ENCODE measurements around the gene PRSS2. TPM values are rescaled to one million over a fixed set of nuclear protein-coding genes. Genes with fewer than 3 reads are reported as not detected.

Gene PRSS2
- total RNA-seq, 2 donors from 2014 or later: 105 TPM; not detected in 1

DNA sequence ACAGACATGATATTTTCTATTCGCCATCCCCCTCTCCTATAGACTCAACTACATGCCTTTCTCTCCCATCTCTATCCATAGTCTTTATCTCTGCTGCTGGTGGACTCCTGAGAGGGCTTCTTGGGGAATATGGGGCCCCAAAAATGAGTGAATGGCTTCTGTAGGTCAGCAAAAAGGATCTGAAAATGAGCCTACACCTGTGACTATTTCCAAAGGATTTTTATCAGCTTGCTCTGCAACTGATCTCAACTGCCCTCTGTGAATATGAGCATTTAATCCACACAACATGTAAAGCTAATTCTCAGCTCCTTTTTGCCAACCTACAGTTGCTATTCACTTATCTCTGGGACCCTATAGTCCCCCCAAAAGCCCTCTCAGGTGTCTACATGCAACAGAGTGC lies 36.2 kb downstream of the PRSS2 start:
- H3K9ac ChIP-seq (ENCODE audit: low read depth in 2 of 2, low read length in 2 of 2): no peak overlapping the region
- H3K4me3 ChIP-seq: no peak overlapping the region
- no peaks in the 10 kb centered on the region for H3K36me3 ChIP-seq
- TF ChIP-seq, protein P1, sequence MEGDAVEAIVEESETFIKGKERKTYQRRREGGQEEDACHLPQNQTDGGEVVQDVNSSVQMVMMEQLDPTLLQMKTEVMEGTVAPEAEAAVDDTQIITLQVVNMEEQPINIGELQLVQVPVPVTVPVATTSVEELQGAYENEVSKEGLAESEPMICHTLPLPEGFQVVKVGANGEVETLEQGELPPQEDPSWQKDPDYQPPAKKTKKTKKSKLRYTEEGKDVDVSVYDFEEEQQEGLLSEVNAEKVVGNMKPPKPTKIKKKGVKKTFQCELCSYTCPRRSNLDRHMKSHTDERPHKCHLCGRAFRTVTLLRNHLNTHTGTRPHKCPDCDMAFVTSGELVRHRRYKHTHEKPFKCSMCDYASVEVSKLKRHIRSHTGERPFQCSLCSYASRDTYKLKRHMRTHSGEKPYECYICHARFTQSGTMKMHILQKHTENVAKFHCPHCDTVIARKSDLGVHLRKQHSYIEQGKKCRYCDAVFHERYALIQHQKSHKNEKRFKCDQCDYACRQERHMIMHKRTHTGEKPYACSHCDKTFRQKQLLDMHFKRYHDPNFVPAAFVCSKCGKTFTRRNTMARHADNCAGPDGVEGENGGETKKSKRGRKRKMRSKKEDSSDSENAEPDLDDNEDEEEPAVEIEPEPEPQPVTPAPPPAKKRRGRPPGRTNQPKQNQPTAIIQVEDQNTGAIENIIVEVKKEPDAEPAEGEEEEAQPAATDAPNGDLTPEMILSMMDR (IDR thresholded peaks at IDR 0.05): no peak
- H3K9me3 ChIP-seq: no peaks in the 10 kb centered on the region
- DNase-seq: no peak
- no peaks in the 10 kb centered on the region for H3K27me3 ChIP-seq
- H3K4me1 ChIP-seq: no peaks in the 10 kb centered on the region
- H3K27ac ChIP-seq: peak overlapping the region; percentile 63
- intact Hi-C loops (cut with DNase I): no loop called here

DNA sequence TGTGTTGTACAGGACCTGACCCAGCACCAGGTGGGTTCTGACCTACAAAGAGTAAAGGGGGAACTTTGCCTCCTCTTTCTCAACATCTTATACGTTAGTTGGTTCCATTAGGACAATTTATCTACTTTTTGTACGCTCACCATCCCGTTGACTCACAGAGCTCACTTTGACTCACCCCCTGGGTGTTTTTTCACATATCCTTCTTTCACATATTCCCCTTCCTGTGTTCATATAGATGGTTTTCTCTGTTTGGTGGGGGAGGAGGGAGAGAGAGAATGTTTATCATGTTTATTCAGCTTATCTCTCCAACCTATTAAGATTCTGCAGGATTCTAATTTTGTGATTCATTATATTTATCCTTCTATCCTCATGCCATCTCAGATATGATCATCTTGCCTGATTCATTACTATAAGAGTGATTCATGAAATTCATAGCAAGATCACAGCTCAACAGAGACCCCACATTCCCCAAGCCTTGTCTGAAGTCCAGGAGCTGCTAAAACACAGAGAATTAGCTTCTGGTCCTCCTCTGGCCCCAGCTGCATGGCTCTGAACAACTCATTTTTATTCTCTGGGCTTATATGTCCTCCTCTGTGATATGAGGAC lies 37.2 kb downstream of the PRSS2 start:
- peak overlapping the region; percentile 63 for H3K27ac ChIP-seq
- no peaks in the 10 kb centered on the region for H3K9me3 ChIP-seq
- TF ChIP-seq, protein P1 (IDR thresholded peaks at IDR 0.05): no peak
- no peaks in the 10 kb centered on the region for H3K27me3 ChIP-seq
- intact Hi-C loops (cut with DNase I): no loop called here
- H3K36me3 ChIP-seq: no peaks in the 10 kb centered on the region
- no peak for DNase-seq
- H3K4me3 ChIP-seq: no peak overlapping the region
- no peak overlapping the region for H3K9ac ChIP-seq (ENCODE audit: low read depth in 2 of 2, low read length in 2 of 2)
- H3K4me1 ChIP-seq: no peaks in the 10 kb centered on the region

DNA sequence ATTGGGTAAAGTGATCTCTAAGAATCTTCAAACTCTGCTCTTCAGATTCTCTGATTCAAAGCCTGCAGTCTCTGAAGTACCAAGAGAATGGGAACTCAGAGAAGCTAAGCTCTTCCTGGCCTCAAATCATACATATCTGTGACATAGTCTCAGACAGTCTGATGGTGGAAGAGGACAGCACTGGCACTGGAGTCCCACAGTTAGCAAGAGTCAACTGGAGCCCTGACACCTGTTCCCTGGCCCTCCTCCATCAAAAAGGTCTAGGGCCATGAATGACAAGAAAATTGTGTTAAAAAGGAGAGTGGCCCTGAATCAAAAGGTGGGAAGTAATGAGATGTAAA lies 37.7 kb downstream of the PRSS2 start:
- Histone ChIP-seq H3K4me3 (no peak overlapping the region), H3K36me3 (no peaks in the 10 kb centered on the region), H3K9ac (ENCODE audit: low read depth in 2 of 2, low read length in 2 of 2) (no peak overlapping the region), H3K4me1 (no peaks in the 10 kb centered on the region), H3K9me3 (no peaks in the 10 kb centered on the region), H3K27ac (peak overlapping the region; percentile 63), H3K27me3 (no peaks in the 10 kb centered on the region)
- TF ChIP-seq, protein P1 (IDR thresholded peaks at IDR 0.05): no peak
- no peak for DNase-seq
- intact Hi-C loops (cut with DNase I): no loop called here

DNA sequence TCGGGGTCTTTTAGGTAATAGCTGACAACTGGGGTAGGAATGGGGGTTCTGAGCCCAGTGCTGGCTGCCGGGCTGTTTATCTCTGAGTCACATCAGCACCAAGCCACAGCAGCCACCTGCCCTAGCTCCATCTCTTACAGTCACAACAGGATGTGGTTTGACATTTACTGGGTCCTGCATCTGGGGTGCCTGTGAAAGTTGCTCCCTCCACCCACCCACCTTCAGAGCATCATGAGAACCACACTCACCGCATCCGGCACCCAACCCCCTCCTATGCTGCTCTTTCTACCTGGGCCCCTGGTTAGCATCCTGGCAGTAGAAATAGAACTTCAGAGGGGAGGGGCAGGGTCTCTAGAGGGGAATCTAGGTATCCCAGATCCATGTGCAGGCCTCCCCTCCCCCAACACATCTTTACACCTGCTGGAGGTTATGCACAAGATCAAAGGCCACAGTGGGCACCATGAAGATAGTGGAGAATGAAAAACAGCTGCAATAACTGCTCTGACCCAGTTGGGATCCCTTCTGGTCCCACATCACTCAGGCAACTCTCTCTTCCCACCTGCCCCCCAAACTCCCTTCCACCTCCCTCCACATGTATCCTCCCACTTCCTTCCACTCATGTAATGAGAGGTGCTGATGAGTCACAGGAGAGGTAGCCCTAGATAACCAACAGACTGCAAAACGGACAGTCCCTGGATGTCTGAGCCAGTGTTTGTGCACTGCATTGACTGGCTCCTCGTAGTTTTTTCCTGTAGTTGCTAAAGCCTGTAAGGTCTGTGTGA lies 38.2 kb downstream of the PRSS2 start:
- intact Hi-C loops (cut with DNase I): no loop called here
- H3K9ac ChIP-seq (ENCODE audit: low read depth in 2 of 2, low read length in 2 of 2): peak overlapping the region in 1 of 2 donors; percentile 18
- no peaks in the 10 kb centered on the region for H3K4me1 ChIP-seq
- DNase-seq: peak; percentile 53
- no peaks in the 10 kb centered on the region for H3K9me3 ChIP-seq
- H3K36me3 ChIP-seq: no peaks in the 10 kb centered on the region
- H3K4me3 ChIP-seq: no peak overlapping the region
- TF ChIP-seq, protein P1 (IDR thresholded peaks at IDR 0.05): no peak
- peak overlapping the region; percentile 63 for H3K27ac ChIP-seq
- no peaks in the 10 kb centered on the region for H3K27me3 ChIP-seq

DNA sequence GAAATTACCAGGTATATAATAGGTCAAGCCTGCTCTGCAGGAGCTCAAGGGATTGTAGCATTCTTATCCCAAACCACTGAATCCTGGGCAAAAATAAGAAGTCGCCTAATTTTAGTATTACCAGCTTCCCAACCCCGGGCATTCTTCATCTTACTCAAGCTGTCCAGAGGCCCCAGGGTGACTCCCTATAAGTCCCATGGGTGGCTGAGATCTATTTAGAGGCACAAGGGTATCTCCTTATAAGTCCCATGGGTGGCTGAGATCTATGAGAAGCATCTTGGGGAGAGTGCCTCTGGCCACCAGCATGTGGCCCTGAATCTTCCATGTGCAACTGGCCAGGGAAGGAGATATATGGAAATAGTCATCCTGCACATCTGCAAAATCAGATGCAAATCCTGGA lies 38.9 kb downstream of the PRSS2 start:
- Histone ChIP-seq H3K9ac (ENCODE audit: low read depth in 2 of 2, low read length in 2 of 2) (no peak overlapping the region), H3K36me3 (no peaks in the 10 kb centered on the region), H3K9me3 (no peaks in the 10 kb centered on the region), H3K4me3 (no peak overlapping the region), H3K4me1 (no peaks in the 10 kb centered on the region), H3K27ac (peak overlapping the region; percentile 4), H3K27me3 (no peaks in the 10 kb centered on the region)
- intact Hi-C loops (cut with DNase I): no loop called here
- no peak for DNase-seq
- TF ChIP-seq, protein P1 (IDR thresholded peaks at IDR 0.05): no peak

Data from colonic mucosa (tissue), 4 donors.